Tibial nerve (tissue), 4 donors: Measurements from ENCODE around the gene PROM1. TPM values are rescaled to one million over a fixed set of nuclear protein-coding genes. Genes with fewer than 3 reads are reported as not detected.

Source experiments
- DNase-seq, 2 donors: peaks; one replicate each; pipeline ENCODE4 v3.0.0-alpha.2; 2019; ENCODE audit warnings: low spot score in 2 of 2
- H3K27ac ChIP-seq, 4 donors: fragments of 200-600 bp; sonication (generic) in 3 of 4; one replicate each; pipeline ENCODE4 v1.5.1; 2017 to 2019; ENCODE audit warnings: mild to moderate bottlenecking in 1 of 4
- H3K27me3 ChIP-seq, 2 donors: fragments of 200-600 bp; sonication (generic) in 1 of 2; one replicate each; pipeline versions ENCODE4 v1.5.1 to v1.6.0; 2017 to 2019
- H3K36me3 ChIP-seq, 3 donors: fragments of 200-600 bp; sonication (generic); one replicate each; pipeline ENCODE4 v1.5.1; 2018 to 2019
- H3K4me1 ChIP-seq, 4 donors: fragments of 200-600 bp; sonication (generic) in 3 of 4; one replicate each; pipeline ENCODE4 v1.5.1; 2017 to 2019
- H3K4me3 ChIP-seq, 4 donors: fragments of 200-600 bp; sonication (generic) in 3 of 4; one replicate each; pipeline ENCODE4 v1.5.1; 2017 to 2019; ENCODE audit warnings: mild to moderate bottlenecking in 1 of 4, moderate library complexity in 1 of 4
- H3K9me3 ChIP-seq, 4 donors: fragments of 200-600 bp; sonication (generic) in 3 of 4; one replicate each; pipeline ENCODE4 v1.5.1; 2017 to 2019
- CTCF ChIP-seq, 5 experiments: fragments of 200-600 bp in 3 of 5; fragments of 450-650 bp in 2 of 5; sonication (generic) in 3 of 5; IDR thresholded peaks; one replicate each; pipeline ENCODE4 v1.5.1; 2016 to 2019; ENCODE audit warnings: antibody characterized with exemption in 5 of 5, mild to moderate bottlenecking in 3 of 5, moderate library complexity in 2 of 5
- EP300 ChIP-seq, 2 donors: sonication (generic); formaldehyde crosslinking; IDR thresholded peaks; one replicate each; pipeline ENCODE4 v1.6.1; 2017; ENCODE audit warnings: antibody characterized with exemption in 2 of 2, mild to moderate bottlenecking in 1 of 2
- POLR2A ChIP-seq, 2 donors: fragments of 450-650 bp; IDR thresholded peaks; one replicate each; pipeline ENCODE4 v1.6.1; 2017; ENCODE audit warnings: antibody characterized with exemption in 2 of 2, mild to moderate bottlenecking in 2 of 2, moderate library complexity in 2 of 2
- WGBS, 2 donors: methylation state at CpG; one replicate each; pipeline ENCODE4 v1.1.5; 2018; 5-methylcytosine and 5-hydroxymethylcytosine counted together
- total RNA-seq, 4 donors: library from RNA; depleted of rRNA; stranded (reverse); fragments of >200 nt; gene quantifications; one replicate each; pipeline ENCODE4 v1.1.0, GENCODE V29; 2016

PROM1 gene
- total RNA-seq, 4 donors from 2014 or later, result not detected

- DNase-seq, result no peak
- Histone ChIP-seq H3K36me3 (no peaks in the 10 kb centered on the region), H3K27me3 (no peaks in the 10 kb centered on the region), H3K4me3 (no peak overlapping the region), H3K27ac (no peak overlapping the region), H3K4me1 (no peaks in the 10 kb centered on the region), H3K9me3 (no peaks in the 10 kb centered on the region)
- TF ChIP-seq POLR2A (IDR thresholded peaks at IDR 0.05) (no peak), EP300 (IDR thresholded peaks at IDR 0.05) (no peak), CTCF (IDR thresholded peaks at IDR 0.05) (no peak)
- WGBS, 2 donors, result 67 to 72% methylated on average over 1 of the region's 1 CpG
These were observed 138.3 kb downstream of the PROM1 start for GRCh38 chr4:15945516-15945915.

GRCh38 chr4:15944895-15945294 is 138.9 kb downstream of the PROM1 start:
- no peaks in the 10 kb centered on the region for H3K36me3 ChIP-seq
- H3K4me3 ChIP-seq, result no peak overlapping the region
- no peaks in the 10 kb centered on the region for H3K4me1 ChIP-seq
- no peak overlapping the region for H3K27ac ChIP-seq
- 86 to 87% methylated on average over 2 of the region's 2 CpGs for WGBS, 2 donors
- no peaks in the 10 kb centered on the region for H3K9me3 ChIP-seq
- no peaks in the 10 kb centered on the region for H3K27me3 ChIP-seq
- no peak for DNase-seq
- no peak for TF ChIP-seq POLR2A (IDR thresholded peaks at IDR 0.05)
- no peak for TF ChIP-seq CTCF (IDR thresholded peaks at IDR 0.05)
- TF ChIP-seq EP300 (IDR thresholded peaks at IDR 0.05), result no peak

- no peak for DNase-seq
- H3K36me3 ChIP-seq, result no peaks in the 10 kb centered on the region
- no peaks in the 10 kb centered on the region for H3K4me1 ChIP-seq
- WGBS, 2 donors, result 82 to 91% methylated on average over 1 of the region's 1 CpG
- no peak overlapping the region for H3K4me3 ChIP-seq
- H3K27me3 ChIP-seq, result no peaks in the 10 kb centered on the region
- H3K27ac ChIP-seq, result no peak overlapping the region
- H3K9me3 ChIP-seq, result no peaks in the 10 kb centered on the region
- TF ChIP-seq CTCF (IDR thresholded peaks at IDR 0.05), result no peak
- TF ChIP-seq POLR2A (IDR thresholded peaks at IDR 0.05), result no peak
- no peak for TF ChIP-seq EP300 (IDR thresholded peaks at IDR 0.05)
These were observed 141.5 kb downstream of the PROM1 start for GRCh38 chr4:15942283-15942682.

- H3K27me3 ChIP-seq, result no peaks in the 10 kb centered on the region
- H3K36me3 ChIP-seq, result no peaks in the 10 kb centered on the region
- H3K9me3 ChIP-seq, result no peaks in the 10 kb centered on the region
- no peak for TF ChIP-seq CTCF (IDR thresholded peaks at IDR 0.05)
- TF ChIP-seq POLR2A (IDR thresholded peaks at IDR 0.05), result no peak
- no peak for TF ChIP-seq EP300 (IDR thresholded peaks at IDR 0.05)
- no peak within 1 kb of the TSS for H3K4me3 ChIP-seq
- no peak for DNase-seq
- no peak within 1 kb of the TSS for H3K27ac ChIP-seq
- no peaks in the 10 kb centered on the region for H3K4me1 ChIP-seq
- 60 to 63% methylated on average over 4 of the region's 4 CpGs for WGBS, 2 donors
These were observed 145.2 kb downstream of the PROM1 start, which contains the start of gene FGFBP1 for GRCh38 chr4:15938640-15939039. FGFBP1 (minus strand) TSS chr4:15938740; CDS start chr4:15936632, 2,108 bp downstream.

- no peaks in the 10 kb centered on the region for H3K9me3 ChIP-seq
- H3K27ac ChIP-seq, result no peak overlapping the region
- no peak for DNase-seq
- H3K4me3 ChIP-seq, result no peak overlapping the region
- no peaks in the 10 kb centered on the region for H3K4me1 ChIP-seq
- TF ChIP-seq POLR2A (IDR thresholded peaks at IDR 0.05) (no peak), EP300 (IDR thresholded peaks at IDR 0.05) (no peak), CTCF (IDR thresholded peaks at IDR 0.05) (no peak)
- 38 to 39% methylated on average over 7 to 8 of the region's 8 CpGs for WGBS, 2 donors
- no peaks in the 10 kb centered on the region for H3K27me3 ChIP-seq
- no peaks in the 10 kb centered on the region for H3K36me3 ChIP-seq
These were observed 145.6 kb downstream of the PROM1 start for GRCh38 chr4:15938182-15938581.
